B cell (primary cell): ENCODE data around the gene C19orf73. TPM values are rescaled to one million over a fixed set of nuclear protein-coding genes. Genes with fewer than 3 reads are reported as not detected.
"Not testable (repeated sequence)": the region's sequence is repeated elsewhere in the genome, so short reads cannot be mapped to it uniquely, and the experiment has no call there.

Source experiments
- ATAC-seq: fragments of 200-7000 bp; cut with Tn5 transposase; one replicate; pipeline ENCODE4 v1.10.0; 2021; ENCODE audit warnings: low read depth, mild to moderate bottlenecking, moderate number of reproducible peaks, moderate library complexity
- CTCF ChIA-PET: fragments of 350-600 bp; sonication (Branson Sonifier 250); formaldehyde crosslinking; loops from one replicate; lab custom pipeline; 2021; ENCODE audit warnings: antibody characterized with exemption, inconsistent platforms; lab: Charles Lee
- POLR2A ChIA-PET: fragments of 350-600 bp; sonication (Branson Sonifier 250); formaldehyde crosslinking; loops from one replicate; lab custom pipeline; 2021; ENCODE audit warnings: antibody characterized with exemption; lab: Charles Lee
- DNase-seq: peaks from one replicate; pipeline ENCODE4 v3.0.0; 2013
- H2AFZ ChIP-seq: 2 replicates; pipeline ENCODE4 v1.6.1; 2012; ENCODE audit warnings: mild to moderate bottlenecking, low read depth, low read length; ENCODE audit not compliant: insufficient read depth, poor library complexity, severe bottlenecking
- H3K27ac ChIP-seq, 2 donors: 1 replicate in 1 of 2; 2 replicates in 1 of 2; pipeline ENCODE4 v1.5.1; 2012 to 2013; ENCODE audit warnings: low read length in 2 of 2, mild to moderate bottlenecking in 2 of 2, moderate library complexity in 1 of 2
- H3K27me3 ChIP-seq, 4 experiments: fragments of 200-600 bp in 1 of 4; sonication (generic) in 1 of 4; replicated peaks in 1 of 4; 1 replicate in 2 of 4; 2 replicates in 2 of 4; pipeline versions ENCODE4 v1.6.1 to v1.7.0; 2013 to 2016; ENCODE audit warnings: low read length in 3 of 4, mild to moderate bottlenecking in 2 of 4, mixed read lengths in 1 of 4, moderate library complexity in 1 of 4; ENCODE audit not compliant: insufficient read depth in 4 of 4, control insufficient read depth in 3 of 4; ENCODE audit errors: control extremely low read depth in 1 of 4
- H3K36me3 ChIP-seq, 2 experiments: replicated peaks in 1 of 2; 1 replicate in 1 of 2; 2 replicates in 1 of 2; pipeline versions ENCODE4 v1.6.1 to v1.7.1; 2013; ENCODE audit warnings: low read length in 1 of 2; ENCODE audit not compliant: insufficient read depth in 2 of 2, control insufficient read depth in 1 of 2; ENCODE audit errors: control extremely low read depth in 1 of 2, extremely low read depth in 1 of 2
- H3K4me1 ChIP-seq, 2 donors: fragments of 200-600 bp in 1 of 2; sonication (generic) in 1 of 2; 1 replicate in 1 of 2; 2 replicates in 1 of 2; pipeline versions ENCODE4 v1.5.1 to v1.6.1; 2013 to 2017; ENCODE audit warnings: low read length in 2 of 2; ENCODE audit not compliant: control insufficient read depth in 2 of 2, insufficient read depth in 2 of 2
- H3K4me2 ChIP-seq: replicated peaks from 2 replicates; pipeline ENCODE3; 2012; ENCODE audit warnings: mild to moderate bottlenecking, low read depth, low read length; ENCODE audit not compliant: poor library complexity, severe bottlenecking
- H3K4me3 ChIP-seq, 5 experiments: fragments of 200-600 bp in 1 of 5; sonication (generic) in 1 of 5; 1 replicate in 3 of 5; 2 replicates in 2 of 5; pipeline versions ENCODE4 v1.5.1 to v1.7.0; 2011 to 2016; ENCODE audit warnings: low read length in 4 of 5, mild to moderate bottlenecking in 4 of 5, low read depth in 2 of 5, control low read depth in 1 of 5, moderate library complexity in 1 of 5; ENCODE audit not compliant: insufficient read depth in 1 of 5; ENCODE audit errors: control extremely low read depth in 1 of 5, extremely low read depth in 1 of 5
- H3K79me2 ChIP-seq: fragments of 200-600 bp; sonication (generic); one replicate; pipeline ENCODE4 v1.6.0; 2016; ENCODE audit warnings: low read length; ENCODE audit not compliant: control insufficient read depth, insufficient read depth
- H3K9ac ChIP-seq: fragments of 200-600 bp; sonication (generic); 2 replicates; pipeline ENCODE4 v1.6.1; 2017; ENCODE audit warnings: mild to moderate bottlenecking, low read length, moderate library complexity
- H3K9me3 ChIP-seq, 3 donors: one replicate each; pipeline versions ENCODE4 v1.6.1 to v1.7.1; 2013; ENCODE audit warnings: low read length in 2 of 3; ENCODE audit not compliant: control insufficient read depth in 2 of 3, insufficient read depth in 1 of 3; ENCODE audit errors: control extremely low read depth in 1 of 3
- H4K20me1 ChIP-seq: 2 replicates; pipeline ENCODE4 v1.6.0; 2012; ENCODE audit warnings: mild to moderate bottlenecking, low read length; ENCODE audit not compliant: insufficient read depth, control insufficient read depth, poor library complexity, severe bottlenecking
- H3K27ac Mint-ChIP-seq: one replicate; pipeline ENCODE4 v1.8.0; 2021; ENCODE audit warnings: mixed read lengths
- H3K27me3 Mint-ChIP-seq: one replicate; pipeline ENCODE4 v1.8.0; 2021; ENCODE audit warnings: mixed read lengths
- H3K4me1 Mint-ChIP-seq: one replicate; pipeline ENCODE4 v1.8.0; 2021; ENCODE audit warnings: mixed read lengths
- H3K4me3 Mint-ChIP-seq: one replicate; pipeline ENCODE4 v1.8.0; 2021; ENCODE audit warnings: mixed read lengths
- H3K9me3 Mint-ChIP-seq: one replicate; pipeline ENCODE4 v1.8.0; 2022; ENCODE audit warnings: mixed read lengths; ENCODE audit not compliant: insufficient read depth
- EZH2 ChIP-seq: IDR thresholded peaks from 2 replicates; pipeline ENCODE4 v1.6.1; 2012; ENCODE audit warnings: borderline replicate concordance, low read depth, mild to moderate bottlenecking, moderate library complexity, low read length; ENCODE audit not compliant: insufficient read depth, poor library complexity, severe bottlenecking
- WGBS: methylation state at CpG from one replicate; pipeline ENCODE4 v1.1.5; 2013; ENCODE audit warnings: missing lambda C conversion rate; ENCODE audit not compliant: insufficient coverage; 5-methylcytosine and 5-hydroxymethylcytosine counted together
- intact Hi-C: fragments of 100-400 bp; cut with micrococcal nuclease; formaldehyde crosslinking; loops from one replicate; pipeline ENCODE4 v1.10.0; 2022
- polyA plus RNA-seq: library from polyadenylated mRNA; depleted of rRNA; stranded (reverse); fragments of >200 nt; gene quantifications from 2 replicates; pipeline ENCODE4 v1.2.3, GENCODE V29; 2012
- total RNA-seq, 2 donors: library from RNA; stranded (reverse); fragments of 120-200 nt in 1 of 2; gene quantifications; 1 replicate in 1 of 2; 2 replicates in 1 of 2; pipeline versions ENCODE4 v1.2.3 to v1.2.4, GENCODE V29; 2013 to 2022
- TF ChIP-seq, protein P1 (sequence below): fragments of 200-600 bp; IDR thresholded peaks from one replicate; pipeline ENCODE4 v1.8.0; 2022; ENCODE audit warnings: antibody characterized with exemption, mild to moderate bottlenecking

C19orf73 gene
- total and polyA plus RNA-seq, 2 donors (not counting 1 experiment from before 2014, with no cell fraction given): 3.9 to 8.2 TPM

DNA sequence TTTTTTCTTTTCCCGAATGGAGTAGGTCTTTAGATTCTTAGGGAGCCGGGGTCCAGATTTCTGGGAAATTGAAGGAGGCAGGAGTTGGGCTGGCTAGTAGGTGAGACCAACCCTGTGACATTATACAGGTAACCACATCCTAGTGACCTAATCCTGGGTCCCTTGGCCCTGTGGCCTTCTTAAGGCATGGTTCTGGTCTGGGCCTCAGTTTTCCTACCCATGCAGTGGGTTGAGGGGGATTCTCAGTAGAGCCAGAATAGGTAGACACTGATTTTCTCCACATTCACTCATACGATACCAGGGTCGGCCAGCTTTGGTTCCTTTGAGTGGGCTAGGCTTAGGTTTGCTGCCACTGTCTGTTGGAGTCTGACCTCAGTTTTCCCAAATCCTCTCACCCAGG lies 7.6 kb upstream of the C19orf73 start:
- Histone ChIP-seq H2AFZ (no peak overlapping the region), H3K9me3 (peaks cover 0 to 16% (median 0%) of the 10 kb centered on the region in 3 donors), H3K9ac (no peak overlapping the region), H3K4me1 (peaks cover 9 to 13% of the 10 kb centered on the region in 2 donors), H3K4me3 (no peak overlapping the region), H3K27ac (no peak overlapping the region), H3K79me2 (no peaks in the 10 kb centered on the region), H3K27me3 (no peaks in the 10 kb centered on the region), H3K36me3 (no peaks in the 10 kb centered on the region), H4K20me1 (no peaks in the 10 kb centered on the region), H3K4me2 (no peak overlapping the region)
- ATAC-seq (no peak), DNase-seq (peak; percentile 20)
- no peak for TF ChIP-seq EZH2
- WGBS: 100% methylated on average over 1 of the region's 4 CpGs
- no peaks in the 10 kb centered on the region for H3K9me3 Mint-ChIP-seq
- H3K4me1 Mint-ChIP-seq: peaks cover 14% of the 10 kb centered on the region
- H3K27me3 Mint-ChIP-seq: no peaks in the 10 kb centered on the region
- intact Hi-C loops: loop anchor here (5.0 kb wide), 1 partner anchor 681 kb away; no protein-coding TSS in a partner anchor
- ChIA-PET CTCF (interaction anchor here (1.7 to 2.4 kb wide), 2 partner anchors 12 to 84 kb away, joined by 4 to 14 read pairs; partner anchors contain the start of gene LIN7B), POLR2A (interaction anchor here (0.6 kb wide), 3 partner anchors 23 to 752 kb away, joined by 4 to 7 read pairs (median 7); no protein-coding TSS in a partner anchor)
- peak overlapping the region; percentile 26 for H3K4me3 Mint-ChIP-seq
- no peak overlapping the region for H3K27ac Mint-ChIP-seq

GRCh38 chr19:49125025-49125731 lies 6.2 kb upstream of the C19orf73 start:
- Histone ChIP-seq H4K20me1 (no peaks in the 10 kb centered on the region), H3K27ac (no peak overlapping the region), H3K4me1 (peaks cover 13 to 16% of the 10 kb centered on the region in 2 donors), H3K27me3 (peaks cover 0 to 6% (median 0%) of the 10 kb centered on the region in 4 experiments), H2AFZ (no peak overlapping the region), H3K4me3 (no peak overlapping the region), H3K36me3 (no peaks in the 10 kb centered on the region), H3K9ac (no peak overlapping the region), H3K79me2 (no peaks in the 10 kb centered on the region), H3K9me3 (peaks cover 0 to 11% (median 0%) of the 10 kb centered on the region in 3 donors), H3K4me2 (no peak overlapping the region)
- no peak for TF ChIP-seq EZH2
- TF ChIP-seq, protein P1, sequence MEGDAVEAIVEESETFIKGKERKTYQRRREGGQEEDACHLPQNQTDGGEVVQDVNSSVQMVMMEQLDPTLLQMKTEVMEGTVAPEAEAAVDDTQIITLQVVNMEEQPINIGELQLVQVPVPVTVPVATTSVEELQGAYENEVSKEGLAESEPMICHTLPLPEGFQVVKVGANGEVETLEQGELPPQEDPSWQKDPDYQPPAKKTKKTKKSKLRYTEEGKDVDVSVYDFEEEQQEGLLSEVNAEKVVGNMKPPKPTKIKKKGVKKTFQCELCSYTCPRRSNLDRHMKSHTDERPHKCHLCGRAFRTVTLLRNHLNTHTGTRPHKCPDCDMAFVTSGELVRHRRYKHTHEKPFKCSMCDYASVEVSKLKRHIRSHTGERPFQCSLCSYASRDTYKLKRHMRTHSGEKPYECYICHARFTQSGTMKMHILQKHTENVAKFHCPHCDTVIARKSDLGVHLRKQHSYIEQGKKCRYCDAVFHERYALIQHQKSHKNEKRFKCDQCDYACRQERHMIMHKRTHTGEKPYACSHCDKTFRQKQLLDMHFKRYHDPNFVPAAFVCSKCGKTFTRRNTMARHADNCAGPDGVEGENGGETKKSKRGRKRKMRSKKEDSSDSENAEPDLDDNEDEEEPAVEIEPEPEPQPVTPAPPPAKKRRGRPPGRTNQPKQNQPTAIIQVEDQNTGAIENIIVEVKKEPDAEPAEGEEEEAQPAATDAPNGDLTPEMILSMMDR: no peak
- intact Hi-C loops: loop anchor here (5.0 kb wide), 1 partner anchor 682 kb away; no protein-coding TSS in a partner anchor
- ChIA-PET CTCF (no interaction called here), POLR2A (no interaction called here)
- 87% methylated on average over 22 of the region's 23 CpGs for WGBS
- H3K4me1 Mint-ChIP-seq: peaks cover 22% of the 10 kb centered on the region
- DNase-seq (no peak), ATAC-seq (no peak)
- H3K27me3 Mint-ChIP-seq: peaks cover 6% of the 10 kb centered on the region
- no peak overlapping the region for H3K4me3 Mint-ChIP-seq
- no peaks in the 10 kb centered on the region for H3K9me3 Mint-ChIP-seq
- H3K27ac Mint-ChIP-seq: no peak overlapping the region

DNA sequence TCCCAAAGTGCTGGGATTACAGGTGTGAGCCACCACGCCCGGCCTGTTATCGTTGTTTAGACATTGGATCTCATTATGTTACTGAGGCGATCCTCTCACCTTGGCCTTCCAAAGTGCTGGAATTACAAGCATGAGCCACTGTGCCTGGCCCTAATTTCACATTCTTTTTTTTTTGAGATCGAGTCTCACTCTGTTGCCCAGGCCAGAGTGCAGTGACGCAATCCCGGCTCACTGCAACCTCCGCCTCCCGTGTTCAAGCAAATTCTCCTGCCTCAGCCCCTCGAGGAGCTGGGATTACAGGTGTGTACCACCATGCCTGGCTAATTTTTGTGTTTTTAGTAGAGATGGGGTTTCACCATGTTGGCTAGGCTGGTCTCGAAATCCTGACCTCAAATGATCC lies 4.3 kb upstream of the C19orf73 start:
- CTCF ChIA-PET: interaction anchor here (0.7 kb wide), 1 partner anchor 17 kb away, joined by 4 read pairs; no protein-coding TSS in a partner anchor

More for the DNA sequence above, 4.3 kb upstream of the C19orf73 start:
- peaks cover 21% of the 10 kb centered on the region for H3K4me1 Mint-ChIP-seq
- H3K27ac ChIP-seq, H3K4me2 ChIP-seq, H3K36me3 ChIP-seq, H3K4me3 Mint-ChIP-seq, H3K9me3 Mint-ChIP-seq, POLR2A ChIA-PET, H3K4me3 ChIP-seq, DNase-seq, H3K27ac Mint-ChIP-seq, H3K27me3 Mint-ChIP-seq, H2AFZ ChIP-seq, H3K9me3 ChIP-seq, H3K79me2 ChIP-seq, intact Hi-C loops, ATAC-seq, H4K20me1 ChIP-seq, H3K9ac ChIP-seq: not testable (repeated sequence)
- peaks cover 15 to 22% of the 10 kb centered on the region in 2 donors for H3K4me1 ChIP-seq
- peaks cover 0 to 11% (median 2%) of the 10 kb centered on the region in 4 experiments for H3K27me3 ChIP-seq
- 94% methylated on average over 11 of the region's 11 CpGs for WGBS
